CMK (cell line): Measurements from ENCODE around the gene ARHGEF4.

Experiments used
- DNase-seq: peaks from one replicate; pipeline ENCODE4 v3.0.0-alpha.2; 2010; ENCODE audit warnings: low read depth

ARHGEF4 gene

GRCh38 chr2:130836501-130837174, at the start of gene ARHGEF4:
ARHGEF4 (plus strand) TSS chr2:130836914; CDS start chr2:130836954, 40 bp downstream.
- no peak for DNase-seq

GRCh38 chr2:130787841-130788240, 48.9 kb upstream of the ARHGEF4 start:
- no peak for DNase-seq

- no peak for DNase-seq
Observed at GRCh38 chr2:130790312-130790711, 46.4 kb upstream of the ARHGEF4 start.

- no peak for DNase-seq
Observed at GRCh38 chr2:130790804-130791616, 45.7 kb upstream of the ARHGEF4 start.

GRCh38 chr2:130791617-130791939, 45.1 kb upstream of the ARHGEF4 start:
- DNase-seq, result no peak

- DNase-seq, result no peak
Observed at GRCh38 chr2:130795431-130795830, 41.3 kb upstream of the ARHGEF4 start.

GRCh38 chr2:130796290-130796689, 40.4 kb upstream of the ARHGEF4 start:
- no peak for DNase-seq

- peak; percentile 54 for DNase-seq
Observed at GRCh38 chr2:130797493-130798435, 39.0 kb upstream of the ARHGEF4 start.

- no peak for DNase-seq
Observed at GRCh38 chr2:130798472-130799218, 38.1 kb upstream of the ARHGEF4 start.

- DNase-seq, result no peak
Observed at GRCh38 chr2:130799295-130799694, 37.4 kb upstream of the ARHGEF4 start.

- DNase-seq, result no peak
Observed at GRCh38 chr2:130805613-130806012, 31.1 kb upstream of the ARHGEF4 start.

- DNase-seq, result no peak
Observed at GRCh38 chr2:130806370-130806769, 30.3 kb upstream of the ARHGEF4 start.

GRCh38 chr2:130807659-130808385, 28.9 kb upstream of the ARHGEF4 start:
- DNase-seq, result no peak

- DNase-seq, result no peak
Observed at GRCh38 chr2:130808482-130809268, 28.0 kb upstream of the ARHGEF4 start.

- DNase-seq, result no peak
Observed at GRCh38 chr2:130810490-130810889, 26.2 kb upstream of the ARHGEF4 start.

GRCh38 chr2:130813722-130814121, 23.0 kb upstream of the ARHGEF4 start:
- DNase-seq, result no peak

- no peak for DNase-seq
Observed at GRCh38 chr2:130814931-130815680, 21.6 kb upstream of the ARHGEF4 start.

GRCh38 chr2:130818809-130819208, 17.9 kb upstream of the ARHGEF4 start:
- DNase-seq, result no peak

- DNase-seq, result no peak
Observed at GRCh38 chr2:130819226-130819607, 17.5 kb upstream of the ARHGEF4 start.
